Lower leg skin (tissue), 4 donors: ENCODE results near the gene ZNF526. TPM values are rescaled to one million over a fixed set of nuclear protein-coding genes. Genes with fewer than 3 reads are reported as not detected.

Source experiments
- DNase-seq, 2 donors: peaks; one replicate each; pipeline ENCODE4 v3.0.0-alpha.2; 2019; ENCODE audit warnings: low spot score in 2 of 2
- H3K4me3 ChIP-seq: fragments of 200-600 bp; sonication (generic); 2 replicates; pipeline ENCODE4 v1.5.1; 2017; ENCODE audit warnings: mild to moderate bottlenecking, low read depth; ENCODE audit not compliant: poor library complexity, severe bottlenecking
- POLR2A ChIP-seq, 2 donors: fragments of 450-650 bp; IDR thresholded peaks; one replicate each; pipeline ENCODE4 v1.6.1; 2016 to 2017; ENCODE audit warnings: antibody characterized with exemption in 2 of 2, mild to moderate bottlenecking in 1 of 2, moderate library complexity in 1 of 2
- WGBS, 2 donors: methylation state at CpG; one replicate each; pipeline ENCODE4 v1.1.5; 2018; 5-methylcytosine and 5-hydroxymethylcytosine counted together
- intact Hi-C: fragments of 100-400 bp; cut with DNase I; formaldehyde crosslinking; loops from one replicate; pipeline ENCODE4 v1.15.0; 2023; ENCODE audit warnings: low total_unique reads
- total RNA-seq, 4 donors: library from RNA; depleted of rRNA; stranded (reverse); fragments of >200 nt; gene quantifications; one replicate each; pipeline ENCODE4 v1.1.0, GENCODE V29; 2016
- TF ChIP-seq, protein P1 (sequence below), 3 donors: fragments of 450-650 bp; IDR thresholded peaks; one replicate each; pipeline ENCODE4 v1.5.1; 2016; ENCODE audit warnings: antibody characterized with exemption in 3 of 3, mild to moderate bottlenecking in 3 of 3, moderate library complexity in 2 of 3

ZNF526 gene
- total RNA-seq, 4 donors from 2014 or later: 6.9 to 10.7 (median 8.6) TPM

DNA sequence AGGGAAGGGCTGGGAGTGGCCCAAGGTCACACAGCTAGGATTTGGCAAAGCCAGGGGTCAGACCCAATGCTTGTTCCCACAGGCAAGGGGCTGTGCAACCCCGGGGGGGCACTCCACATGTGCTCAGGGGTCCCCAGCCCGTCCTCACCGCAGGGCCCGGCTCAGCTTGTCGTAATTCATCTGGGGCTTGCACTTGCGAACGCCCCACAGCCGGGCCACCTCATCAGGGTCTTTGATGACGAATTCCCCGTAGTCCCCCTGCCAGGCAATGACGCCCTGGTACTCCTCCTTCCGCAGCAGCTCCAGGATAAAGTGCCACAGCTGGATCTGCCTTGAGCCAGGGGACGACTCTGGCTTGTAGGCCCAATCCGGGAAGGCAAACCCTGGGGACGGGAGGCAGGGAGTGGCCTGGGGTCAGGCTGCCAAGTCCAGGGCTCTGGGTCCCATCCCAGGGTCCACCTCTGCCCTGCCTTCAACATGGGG is 30.1 kb downstream of the ZNF526 start:
- H3K4me3 ChIP-seq: no peak overlapping the region
- peak; percentile 18 to 91 for DNase-seq
- intact Hi-C loops: no loop called here
- 43 to 46% methylated on average over 15 of the region's 15 CpGs for WGBS, 2 donors
- no peak for TF ChIP-seq POLR2A (IDR thresholded peaks at IDR 0.05)
- TF ChIP-seq, protein P1, sequence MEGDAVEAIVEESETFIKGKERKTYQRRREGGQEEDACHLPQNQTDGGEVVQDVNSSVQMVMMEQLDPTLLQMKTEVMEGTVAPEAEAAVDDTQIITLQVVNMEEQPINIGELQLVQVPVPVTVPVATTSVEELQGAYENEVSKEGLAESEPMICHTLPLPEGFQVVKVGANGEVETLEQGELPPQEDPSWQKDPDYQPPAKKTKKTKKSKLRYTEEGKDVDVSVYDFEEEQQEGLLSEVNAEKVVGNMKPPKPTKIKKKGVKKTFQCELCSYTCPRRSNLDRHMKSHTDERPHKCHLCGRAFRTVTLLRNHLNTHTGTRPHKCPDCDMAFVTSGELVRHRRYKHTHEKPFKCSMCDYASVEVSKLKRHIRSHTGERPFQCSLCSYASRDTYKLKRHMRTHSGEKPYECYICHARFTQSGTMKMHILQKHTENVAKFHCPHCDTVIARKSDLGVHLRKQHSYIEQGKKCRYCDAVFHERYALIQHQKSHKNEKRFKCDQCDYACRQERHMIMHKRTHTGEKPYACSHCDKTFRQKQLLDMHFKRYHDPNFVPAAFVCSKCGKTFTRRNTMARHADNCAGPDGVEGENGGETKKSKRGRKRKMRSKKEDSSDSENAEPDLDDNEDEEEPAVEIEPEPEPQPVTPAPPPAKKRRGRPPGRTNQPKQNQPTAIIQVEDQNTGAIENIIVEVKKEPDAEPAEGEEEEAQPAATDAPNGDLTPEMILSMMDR (IDR thresholded peaks at IDR 0.05): no peak

DNA sequence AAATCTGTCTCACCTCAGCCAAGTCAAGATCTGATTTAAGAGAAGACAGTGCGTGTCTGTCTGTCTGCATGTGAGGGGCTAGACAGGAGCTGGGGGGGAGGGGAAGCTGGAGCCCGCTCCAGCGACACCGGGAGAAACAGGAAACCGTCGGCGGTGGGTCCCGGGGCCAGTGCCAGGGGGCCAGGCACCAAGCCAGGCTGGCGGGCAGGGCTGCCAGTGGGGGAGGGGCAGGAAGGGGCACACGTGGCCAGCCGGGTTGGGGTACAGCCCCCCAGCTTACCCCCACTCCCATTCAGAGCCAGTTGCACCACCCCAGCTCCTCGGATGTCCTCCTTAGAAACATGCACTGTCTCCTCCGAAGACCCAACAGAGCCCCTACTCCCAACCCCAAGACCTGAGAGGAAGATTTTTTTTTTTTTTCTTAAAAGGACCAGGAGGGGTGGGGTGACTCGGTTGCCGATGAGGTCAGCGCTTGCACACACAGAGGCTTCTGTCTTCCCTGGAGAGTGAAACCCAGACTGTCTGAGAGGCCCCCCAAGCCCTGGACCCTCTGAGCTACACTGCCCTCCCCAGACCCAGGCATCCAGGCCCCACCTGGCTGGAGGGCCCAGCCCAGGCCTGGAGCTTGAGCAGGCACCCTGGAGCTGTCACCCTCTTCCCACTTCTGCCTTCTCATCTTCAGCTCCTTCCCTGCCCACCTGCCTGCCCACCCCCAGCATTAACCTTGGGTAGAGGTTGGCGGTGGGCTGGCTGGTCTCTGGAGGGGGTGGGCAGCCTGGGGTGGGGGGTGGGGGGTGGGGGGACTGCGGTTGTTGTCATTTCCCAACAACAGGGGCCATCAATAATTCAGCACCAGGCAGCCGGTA is 30.8 kb downstream of the ZNF526 start:
- H3K4me3 ChIP-seq: no peak overlapping the region
- 9 to 13% methylated on average over 19 of the region's 19 CpGs for WGBS, 2 donors
- peak in 1 of 2 donors; percentile 37 for DNase-seq
- intact Hi-C loops: no loop called here
- no peak for TF ChIP-seq POLR2A (IDR thresholded peaks at IDR 0.05)
- TF ChIP-seq, protein P1 (IDR thresholded peaks at IDR 0.05): no peak

DNA sequence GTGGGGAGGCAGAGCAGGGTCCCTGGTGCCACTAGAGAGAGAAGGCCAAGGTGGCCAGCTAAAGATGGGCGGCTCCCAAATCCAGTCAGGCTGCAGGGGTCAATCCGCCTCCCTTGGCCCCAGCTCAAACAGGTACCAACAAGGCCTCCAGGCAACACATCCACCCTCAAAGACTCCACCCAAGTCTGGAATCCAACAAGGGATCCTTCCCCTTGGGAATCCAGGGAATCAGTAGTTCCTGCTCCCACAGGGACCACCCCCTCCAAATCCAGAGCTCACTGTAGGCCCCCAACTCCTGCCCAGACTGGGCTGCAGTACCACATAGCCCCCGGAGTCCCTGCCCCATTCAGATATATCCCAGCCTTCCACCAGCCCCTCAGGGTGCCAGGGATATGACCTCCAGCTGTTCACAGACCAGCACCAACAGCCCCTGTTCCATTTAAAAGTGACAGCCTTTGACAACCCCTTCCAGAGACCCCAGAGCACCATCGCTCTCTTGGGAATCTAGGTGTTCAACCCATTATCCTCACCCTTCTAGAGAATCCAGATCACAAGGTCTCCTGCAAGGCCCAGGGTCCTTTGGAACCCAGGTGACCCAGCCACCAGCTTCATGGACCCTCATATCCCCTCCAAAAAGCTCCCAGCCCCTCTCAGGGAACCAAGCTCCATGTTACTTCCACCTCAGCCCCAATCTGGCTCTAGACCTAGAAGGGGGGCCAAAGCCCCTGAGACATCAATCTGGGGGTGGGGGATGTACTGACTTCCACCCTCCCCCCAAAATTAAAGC is 31.7 kb downstream of the ZNF526 start:
- WGBS, 2 donors: 54 to 58% methylated on average over 4 of the region's 4 CpGs
- no peak for DNase-seq
- intact Hi-C loops: no loop called here
- TF ChIP-seq, protein P1 (IDR thresholded peaks at IDR 0.05): no peak
- no peak for TF ChIP-seq POLR2A (IDR thresholded peaks at IDR 0.05)
- no peak overlapping the region for H3K4me3 ChIP-seq

DNA sequence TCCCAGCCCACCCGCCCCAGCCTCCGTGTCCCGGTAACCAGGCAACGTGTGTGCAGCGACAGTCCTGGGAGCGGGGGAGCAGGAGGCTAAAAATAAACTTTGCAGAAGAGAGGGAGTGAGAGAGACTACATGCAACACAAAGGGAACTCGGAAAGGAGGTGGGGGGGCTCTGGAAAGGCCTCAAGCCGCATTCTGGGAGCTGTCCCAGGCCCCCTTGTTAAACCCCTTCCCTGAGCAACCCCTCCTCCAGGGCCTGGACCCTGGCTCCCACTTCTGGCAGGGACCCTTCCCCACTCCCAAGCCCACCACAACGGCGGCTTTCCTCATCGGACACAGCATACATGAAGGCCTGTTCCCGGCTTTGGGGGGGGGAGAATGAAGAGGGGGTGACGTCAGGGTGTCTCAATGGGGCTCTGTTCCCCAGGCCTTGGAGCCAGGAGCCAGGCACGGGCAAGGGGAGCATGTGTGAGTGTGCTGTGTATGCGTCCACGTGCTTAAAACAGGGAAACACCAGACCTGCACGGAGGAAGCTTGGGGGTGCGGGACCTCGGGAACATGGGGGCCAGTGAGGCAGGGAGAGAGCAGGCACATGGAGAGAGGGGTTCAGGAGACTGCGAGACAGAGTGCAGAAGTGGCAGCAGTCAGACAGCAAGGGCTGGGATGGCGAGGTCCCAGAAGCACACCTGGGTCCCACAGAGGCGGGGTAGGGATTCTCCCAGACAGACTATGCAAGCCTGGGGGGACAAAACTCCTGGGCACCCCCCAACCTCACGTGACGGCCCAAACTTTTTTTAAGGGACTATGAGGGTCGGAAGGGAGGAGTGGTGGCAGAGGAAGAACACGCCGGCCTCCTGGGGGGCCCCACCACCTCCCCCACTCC is 32.5 kb downstream of the ZNF526 start:
- intact Hi-C loops: no loop called here
- 0 to 5% methylated on average over 26 to 27 of the region's 27 CpGs for WGBS, 2 donors
- peak overlapping the region; percentile 66 for H3K4me3 ChIP-seq
- TF ChIP-seq, protein P1 (IDR thresholded peaks at IDR 0.05): no peak
- TF ChIP-seq POLR2A (IDR thresholded peaks at IDR 0.05): no peak
- peak; percentile 45 to 92 for DNase-seq
